Activated CD4-positive, alpha-beta T cell treated with anti-CD3 and anti-CD28 coated beads, Interleukin-10, Interleukin-2, amounts not matched to agents 100 ng/mL and 50 ng/mL, durations not matched to agents 16 hours and 8 hours (primary cell): ENCODE results near the gene FSD1.
A peak's percentile ranks its signal among the peaks of the same experiment; 100 is the strongest.

Experiments used
- DNase-seq: peaks from one replicate; pipeline ENCODE4 v3.0.0-alpha.2; 2020

Gene FSD1

DNA sequence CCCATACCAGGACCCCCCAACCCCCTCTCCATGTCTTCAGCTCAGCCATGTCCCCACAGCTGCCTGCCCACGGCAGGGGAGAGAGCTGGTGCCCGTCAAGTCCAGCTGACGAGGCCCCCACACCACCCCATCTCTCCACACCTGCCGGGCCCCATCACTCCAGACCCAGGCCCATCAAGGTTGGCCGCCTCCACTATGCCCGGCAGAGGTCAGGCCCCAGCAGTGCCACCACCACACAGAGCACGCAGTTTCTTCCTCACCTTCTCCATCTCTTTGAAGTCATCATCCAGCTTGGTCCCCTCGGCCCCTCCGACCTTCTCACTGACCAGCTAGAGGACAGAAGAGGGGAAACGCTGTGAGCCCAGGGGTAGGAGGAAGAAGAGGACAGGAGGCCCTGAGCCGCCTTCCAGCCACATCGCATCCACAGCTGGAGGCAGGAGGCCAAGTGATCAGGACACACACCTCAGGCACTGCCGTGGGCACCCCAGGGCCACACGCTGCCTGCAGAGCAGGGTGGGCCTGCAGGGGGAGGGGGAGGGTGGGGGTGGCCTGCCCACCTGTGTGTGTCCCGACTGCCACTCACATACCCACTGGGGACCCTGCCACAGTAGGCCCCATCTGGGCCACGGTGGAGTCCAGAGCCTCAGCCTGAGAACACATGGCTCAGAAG is 62.4 kb downstream of the FSD1 start:
- no peak for DNase-seq

DNA sequence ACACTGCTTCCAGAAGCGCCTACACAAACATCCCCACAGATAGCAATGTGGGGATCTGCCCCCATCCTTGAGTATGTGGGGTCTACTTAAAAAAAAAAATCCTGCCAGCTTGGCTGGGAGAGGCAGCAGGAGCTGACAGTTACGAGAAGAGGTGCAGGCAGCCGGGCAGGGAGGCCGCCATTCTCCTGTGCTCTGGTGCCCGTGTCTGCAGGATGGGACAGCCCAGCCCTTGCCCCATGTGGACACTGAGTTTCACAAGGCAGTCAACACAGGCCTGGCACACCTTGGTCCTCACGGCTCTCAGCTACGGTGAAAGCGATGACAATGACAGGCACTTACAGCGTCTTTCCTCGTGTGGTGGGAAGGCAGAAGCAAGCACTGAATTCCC is 62.9 kb downstream of the FSD1 start:
- DNase-seq: no peak

DNA sequence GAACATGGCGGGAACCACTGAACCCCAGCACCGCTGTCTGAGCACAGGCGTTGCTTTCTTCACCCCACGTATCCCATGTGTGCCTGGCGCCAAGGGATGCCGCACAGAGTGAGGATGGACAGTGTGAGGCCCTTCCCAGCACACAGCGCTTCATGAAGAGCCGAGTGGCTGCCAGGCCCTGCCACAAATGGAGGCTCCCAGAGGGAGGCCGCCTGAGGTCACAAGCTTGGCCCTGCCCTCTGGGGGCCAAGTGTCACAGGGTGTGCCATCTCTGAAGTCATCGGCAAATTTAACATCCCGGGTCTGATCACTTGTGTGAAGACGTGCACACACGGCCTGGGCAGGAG is 63.4 kb downstream of the FSD1 start:
- no peak for DNase-seq

GRCh38 chr19:4368128-4368820 is 63.9 kb downstream of the FSD1 start:
- peak; percentile 23 for DNase-seq

GRCh38 chr19:4369109-4369887 is 64.9 kb downstream of the FSD1 start:
- DNase-seq: peak; percentile 92

DNA sequence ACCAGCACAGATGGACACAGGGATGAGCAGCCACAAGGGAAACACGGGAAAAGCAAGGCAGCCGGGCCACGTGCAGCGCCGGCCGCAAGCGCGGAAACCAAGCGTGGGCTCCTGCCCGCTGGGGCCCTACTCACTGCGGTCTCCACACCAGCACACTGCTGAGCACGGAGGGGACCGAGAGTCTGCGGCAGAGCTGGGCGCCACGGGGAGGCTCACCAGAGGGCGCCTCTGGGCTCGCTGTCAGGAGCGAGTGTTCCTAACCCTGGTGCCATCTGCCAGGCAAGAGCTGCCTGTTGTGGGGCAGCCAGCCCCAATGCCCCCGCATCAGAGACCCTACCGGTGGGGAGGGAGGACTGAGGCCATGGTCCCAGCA is 65.5 kb downstream of the FSD1 start:
- DNase-seq: peak; percentile 85

DNA sequence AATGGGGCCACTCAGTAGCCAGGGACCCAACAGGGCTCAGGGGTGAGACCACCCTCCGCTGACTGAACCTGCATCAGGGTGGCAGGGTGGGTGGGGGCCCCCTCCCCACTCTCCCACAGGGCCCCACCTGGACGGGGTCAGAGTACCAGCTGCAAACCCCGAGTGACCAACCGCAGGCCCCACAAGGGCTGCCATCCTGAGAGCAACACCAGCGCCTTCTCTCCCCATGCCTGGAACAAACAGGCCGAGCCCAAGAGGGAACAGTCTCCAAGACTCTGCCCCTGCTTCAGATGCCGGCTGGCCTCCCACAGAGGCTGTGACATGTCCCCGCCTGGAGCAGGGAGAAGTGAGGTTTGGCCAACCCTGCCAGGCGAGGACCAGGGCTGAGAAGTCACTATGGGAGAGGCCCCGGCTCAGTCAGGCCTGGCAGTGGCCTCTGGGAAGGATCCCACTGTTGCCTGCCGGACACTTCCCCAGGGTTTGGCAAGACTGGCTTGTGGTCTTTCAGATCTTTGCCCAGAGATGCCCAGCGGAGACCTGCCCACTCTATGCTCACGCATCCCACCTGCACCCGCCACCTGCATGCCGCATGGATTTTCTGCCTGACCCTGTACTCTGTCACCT is 66.1 kb downstream of the FSD1 start:
- DNase-seq: no peak

GRCh38 chr19:4371247-4372164 is 67.1 kb downstream of the FSD1 start:
- no peak for DNase-seq

GRCh38 chr19:4372165-4373012 is 68.0 kb downstream of the FSD1 start:
- no peak for DNase-seq

- DNase-seq: no peak
Measured at GRCh38 chr19:4373013-4373367, 68.6 kb downstream of the FSD1 start.
